SU-DHL-6 (cell line): ENCODE data around the gene ACAP3.

Source experiments
- CTCF ChIP-seq: fragments of 200-600 bp; sonication (generic); IDR thresholded peaks from one replicate; pipeline ENCODE4 v1.5.1; 2017; ENCODE audit warnings: antibody characterized with exemption, mild to moderate bottlenecking, low read length, moderate library complexity; ENCODE audit not compliant: insufficient read depth, poor library complexity, severe bottlenecking
- EZH2phosphoT487 ChIP-seq: fragments of 200-600 bp; sonication (generic), shearing (Covaris generic); conservative IDR thresholded peaks from 2 replicates; pipeline ENCODE4 v1.6.1; 2018; ENCODE audit warnings: mild to moderate bottlenecking, antibody characterized with exemption, low read length, moderate library complexity, mixed read lengths

GRCh38 chr1:1345384-1345783 lies 37.7 kb upstream of the ACAP3 start:
- TF ChIP-seq CTCF (no peak), EZH2phosphoT487 (no peak)
